ENCODE measurements around the gene BBS9. TPM values are rescaled to one million over a fixed set of nuclear protein-coding genes. Genes with fewer than 3 reads are reported as not detected.

Gene BBS9
- total RNA-seq, 2 experiments from 2014 or later, result 16.0 to 20.4 TPM

DNA sequence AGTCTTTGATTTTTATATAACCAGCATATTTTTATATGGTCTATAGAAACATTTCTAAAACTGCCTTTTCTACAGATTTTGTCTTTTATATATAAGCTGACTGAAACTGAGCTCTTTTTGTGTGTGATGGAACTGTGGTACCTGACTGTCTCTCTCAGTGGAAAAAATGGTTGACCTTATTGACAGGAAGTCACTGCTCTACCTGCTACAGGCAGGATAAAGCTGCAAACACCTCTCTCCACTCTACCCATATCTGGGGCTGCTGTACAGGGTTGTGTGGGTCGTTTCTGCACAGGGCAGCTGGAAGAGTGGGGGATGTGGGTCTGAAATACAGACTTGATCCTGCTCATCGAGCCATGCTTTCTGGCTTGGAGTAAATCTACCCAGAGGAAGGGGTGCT is 48.5 kb downstream of the BBS9 start:
- no peak overlapping the region for H3K27ac Mint-ChIP-seq
- H3K4me3 ChIP-seq (ENCODE audit: low read length), result no peak overlapping the region
- H3K27me3 Mint-ChIP-seq, result no peaks in the 10 kb centered on the region
- intact Hi-C loops (cut with DNase I, micrococcal nuclease), result no loop called here
- no peaks in the 10 kb centered on the region for H3K4me1 ChIP-seq (ENCODE audit: insufficient read depth, low read length)
- peaks cover 9% of the 10 kb centered on the region for H3K36me3 ChIP-seq (ENCODE audit: insufficient read depth, low read length)
- peaks cover 9% of the 10 kb centered on the region in 2 experiments for H3K9me3 ChIP-seq (ENCODE audit: control insufficient read depth in 1 of 2, insufficient read depth in 1 of 2, low read length in 2 of 2)
- ATAC-seq (ENCODE audit: poor library complexity) (no peak), DNase-seq (no peak)
- no peak overlapping the region for H3K4me3 Mint-ChIP-seq
- POLR2A ChIA-PET, result no interaction called here
- no peaks in the 10 kb centered on the region for H3K4me1 Mint-ChIP-seq (ENCODE audit: low read depth)
- peaks cover 56% of the 10 kb centered on the region for H3K36me3 Mint-ChIP-seq (ENCODE audit: low read depth)
- no peak for TF ChIP-seq CTCF (IDR thresholded peaks at IDR 0.05)
- no peak overlapping the region for H3K27ac ChIP-seq (ENCODE audit: low read depth in 1 of 2, low read length in 2 of 2)
- CTCF ChIA-PET, result no interaction called here
- H3K9me3 Mint-ChIP-seq, result peaks cover 10% of the 10 kb centered on the region
- H3K27me3 ChIP-seq (ENCODE audit: control insufficient read depth in 1 of 2, insufficient read depth in 2 of 2, low read length in 2 of 2), result no peaks in the 10 kb centered on the region

- POLR2A ChIA-PET, result no interaction called here
- no peak for DNase-seq
- Mint-ChIP-seq H3K27ac (no peak overlapping the region), H3K4me3 (no peak overlapping the region), H3K27me3 (no peaks in the 10 kb centered on the region), H3K4me1 (ENCODE audit: low read depth) (no peaks in the 10 kb centered on the region), H3K36me3 (ENCODE audit: low read depth) (peaks cover 51% of the 10 kb centered on the region), H3K9me3 (peaks cover 5% of the 10 kb centered on the region)
- intact Hi-C loops (cut with DNase I, micrococcal nuclease), result no loop called here
- no peak for TF ChIP-seq CTCF (IDR thresholded peaks at IDR 0.05)
- peaks cover 0 to 4% of the 10 kb centered on the region in 2 experiments for H3K9me3 ChIP-seq (ENCODE audit: control insufficient read depth in 1 of 2, insufficient read depth in 1 of 2, low read length in 2 of 2)
- H3K27ac ChIP-seq (ENCODE audit: low read depth in 1 of 2, low read length in 2 of 2), result no peak overlapping the region
- no peaks in the 10 kb centered on the region for H3K27me3 ChIP-seq (ENCODE audit: control insufficient read depth in 1 of 2, insufficient read depth in 2 of 2, low read length in 2 of 2)
- CTCF ChIA-PET, result no interaction called here
- H3K4me3 ChIP-seq (ENCODE audit: low read length), result no peak overlapping the region
- peaks cover 9% of the 10 kb centered on the region for H3K36me3 ChIP-seq (ENCODE audit: insufficient read depth, low read length)
- no peaks in the 10 kb centered on the region for H3K4me1 ChIP-seq (ENCODE audit: insufficient read depth, low read length)
- no peak for ATAC-seq (ENCODE audit: poor library complexity)
Measured at GRCh38 chr7:33179519-33179918, 50.2 kb downstream of the BBS9 start.

- TF ChIP-seq CTCF (IDR thresholded peaks at IDR 0.05), result no peak
- CTCF ChIA-PET, result interaction anchor here (1.7 kb wide), 1 partner anchor 750 kb away, joined by 7 read pairs; no protein-coding TSS in a partner anchor
- H3K27ac Mint-ChIP-seq, result no peak overlapping the region
Measured at GRCh38 chr7:33183504-33183903, 54.1 kb downstream of the BBS9 start.

More at GRCh38 chr7:33183504-33183903, 54.1 kb downstream of the BBS9 start:
- no peak overlapping the region for H3K4me3 Mint-ChIP-seq
- DNase-seq, result no peak
- H3K27ac ChIP-seq (ENCODE audit: low read depth in 1 of 2, low read length in 2 of 2), result no peak overlapping the region
- H3K4me3 ChIP-seq (ENCODE audit: low read length), result no peak overlapping the region
- ATAC-seq (ENCODE audit: poor library complexity), result no peak
- peaks cover 0 to 4% of the 10 kb centered on the region in 2 experiments for H3K9me3 ChIP-seq (ENCODE audit: control insufficient read depth in 1 of 2, insufficient read depth in 1 of 2, low read length in 2 of 2)
- no peaks in the 10 kb centered on the region for H3K4me1 Mint-ChIP-seq (ENCODE audit: low read depth)
- H3K36me3 ChIP-seq (ENCODE audit: insufficient read depth, low read length), result peaks cover 3% of the 10 kb centered on the region
- peaks cover 35% of the 10 kb centered on the region for H3K36me3 Mint-ChIP-seq (ENCODE audit: low read depth)
- H3K4me1 ChIP-seq (ENCODE audit: insufficient read depth, low read length), result no peaks in the 10 kb centered on the region
- H3K27me3 Mint-ChIP-seq, result no peaks in the 10 kb centered on the region
- POLR2A ChIA-PET, result no interaction called here
- no peaks in the 10 kb centered on the region for H3K27me3 ChIP-seq (ENCODE audit: control insufficient read depth in 1 of 2, insufficient read depth in 2 of 2, low read length in 2 of 2)
- H3K9me3 Mint-ChIP-seq, result peaks cover 5% of the 10 kb centered on the region
- intact Hi-C loops (cut with DNase I, micrococcal nuclease), result loop anchor here in 1 of 2 experiments (10.0 kb wide), 1 partner anchor 711 kb away; no protein-coding TSS in a partner anchor
